ENCODE measurements around the gene DCUN1D5. TPM values are rescaled to one million over a fixed set of nuclear protein-coding genes. Genes with fewer than 3 reads are reported as not detected.
A peak's percentile ranks its signal among the peaks of the same experiment; 100 is the strongest.

DCUN1D5 gene
- total RNA-seq, 2 donors from 2014 or later: 26.5 to 63.0 TPM

DNA sequence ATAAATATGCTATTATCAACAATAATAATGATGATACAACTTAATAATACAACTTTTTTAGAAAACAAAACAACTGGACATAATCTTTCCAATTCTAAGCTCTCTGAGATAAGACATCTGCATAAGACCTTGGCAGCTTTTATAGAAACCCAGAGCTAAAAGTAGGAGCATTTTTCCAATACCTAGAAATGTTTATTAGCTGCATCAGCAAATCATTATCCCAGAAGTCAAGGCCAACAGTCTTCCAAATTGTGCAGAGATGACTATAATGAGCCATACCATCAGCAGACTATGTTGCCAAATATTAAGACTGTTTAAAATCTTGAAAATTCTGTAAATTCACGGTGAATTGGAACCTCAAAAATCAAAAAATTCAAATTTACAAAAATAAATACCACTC, 30.3 kb downstream of the DCUN1D5 start:
- Histone ChIP-seq H3K27me3 (replicated peaks; ENCODE audit: insufficient read depth) (no peaks in the 10 kb centered on the region), H3K27ac (no peak overlapping the region), H3K4me1 (ENCODE audit: control insufficient read depth in 1 of 2, low read depth in 2 of 2) (no peaks in the 10 kb centered on the region), H3K9me3 (no peaks in the 10 kb centered on the region), H3K36me3 (peaks cover 22% of the 10 kb centered on the region), H3K4me3 (no peak overlapping the region)
- ATAC-seq (ENCODE audit: insufficient number of reproducible peaks, low FRiP score, low read depth) (no peak), DNase-seq (ENCODE audit: low spot score) (no peak)
- TF ChIP-seq, protein P1, sequence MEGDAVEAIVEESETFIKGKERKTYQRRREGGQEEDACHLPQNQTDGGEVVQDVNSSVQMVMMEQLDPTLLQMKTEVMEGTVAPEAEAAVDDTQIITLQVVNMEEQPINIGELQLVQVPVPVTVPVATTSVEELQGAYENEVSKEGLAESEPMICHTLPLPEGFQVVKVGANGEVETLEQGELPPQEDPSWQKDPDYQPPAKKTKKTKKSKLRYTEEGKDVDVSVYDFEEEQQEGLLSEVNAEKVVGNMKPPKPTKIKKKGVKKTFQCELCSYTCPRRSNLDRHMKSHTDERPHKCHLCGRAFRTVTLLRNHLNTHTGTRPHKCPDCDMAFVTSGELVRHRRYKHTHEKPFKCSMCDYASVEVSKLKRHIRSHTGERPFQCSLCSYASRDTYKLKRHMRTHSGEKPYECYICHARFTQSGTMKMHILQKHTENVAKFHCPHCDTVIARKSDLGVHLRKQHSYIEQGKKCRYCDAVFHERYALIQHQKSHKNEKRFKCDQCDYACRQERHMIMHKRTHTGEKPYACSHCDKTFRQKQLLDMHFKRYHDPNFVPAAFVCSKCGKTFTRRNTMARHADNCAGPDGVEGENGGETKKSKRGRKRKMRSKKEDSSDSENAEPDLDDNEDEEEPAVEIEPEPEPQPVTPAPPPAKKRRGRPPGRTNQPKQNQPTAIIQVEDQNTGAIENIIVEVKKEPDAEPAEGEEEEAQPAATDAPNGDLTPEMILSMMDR (IDR thresholded peaks at IDR 0.05): no peak

DNA sequence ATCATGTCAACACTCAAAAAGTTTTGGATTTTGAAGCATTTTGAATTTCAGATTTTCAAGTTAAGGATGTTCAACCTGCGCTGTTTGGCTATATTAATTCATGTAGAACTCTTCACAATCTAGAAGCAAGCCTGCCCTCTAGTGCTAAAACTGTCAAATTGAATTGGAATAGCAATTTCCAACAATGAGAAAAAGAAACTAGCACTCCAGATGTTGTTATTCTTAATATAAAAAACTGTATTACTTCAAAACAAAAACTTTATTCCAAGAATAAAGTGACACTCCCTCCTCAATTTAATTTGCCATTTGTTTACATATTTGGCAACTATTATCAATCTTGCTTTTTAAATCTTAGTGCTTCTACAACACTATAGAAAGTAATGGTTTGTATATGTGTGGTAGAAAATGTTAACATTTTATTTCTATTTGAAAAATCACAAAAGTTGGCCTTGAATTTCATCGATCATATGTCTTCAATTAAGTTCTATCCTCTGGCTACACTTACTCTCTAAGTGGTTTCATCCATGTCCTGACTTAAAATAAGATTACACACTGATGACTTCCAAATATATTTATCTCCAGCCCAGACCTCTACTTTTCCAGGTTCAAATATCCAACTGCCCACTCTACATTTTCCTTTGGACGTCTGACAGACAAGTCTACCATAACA, 36.6 kb downstream of the DCUN1D5 start:
- Histone ChIP-seq H3K4me1 (ENCODE audit: control insufficient read depth in 1 of 2, low read depth in 2 of 2) (no peaks in the 10 kb centered on the region), H3K27me3 (replicated peaks; ENCODE audit: insufficient read depth) (no peaks in the 10 kb centered on the region), H3K9me3 (no peaks in the 10 kb centered on the region), H3K36me3 (no peaks in the 10 kb centered on the region), H3K27ac (no peak overlapping the region), H3K4me3 (no peak overlapping the region)
- ATAC-seq (ENCODE audit: insufficient number of reproducible peaks, low FRiP score, low read depth) (no peak), DNase-seq (ENCODE audit: low spot score) (no peak)
- TF ChIP-seq, protein P1 (IDR thresholded peaks at IDR 0.05): peak; percentile 41

DNA sequence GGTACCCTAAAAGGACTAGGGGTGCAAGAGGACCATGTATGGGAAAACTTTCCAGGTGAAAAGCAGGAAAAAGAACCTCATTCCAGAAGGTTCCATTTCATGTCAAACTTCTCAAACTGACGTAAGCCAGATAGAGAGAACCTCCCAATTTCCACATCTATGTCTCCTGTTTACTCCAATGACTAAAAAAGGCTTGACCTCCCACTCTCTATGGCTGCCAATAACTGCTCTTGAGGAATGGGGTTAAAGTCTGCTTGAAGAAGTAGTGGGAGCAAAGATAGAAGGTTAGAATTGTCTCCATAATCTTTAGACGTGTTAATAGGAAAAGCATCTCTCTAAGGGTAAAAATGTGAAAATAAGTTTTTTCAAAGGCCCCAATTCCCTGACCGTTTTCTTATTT, 38.0 kb downstream of the DCUN1D5 start:
- TF ChIP-seq, protein P1 (IDR thresholded peaks at IDR 0.05): no peak
- H3K27me3 ChIP-seq (replicated peaks; ENCODE audit: insufficient read depth): no peaks in the 10 kb centered on the region
- H3K4me1 ChIP-seq (ENCODE audit: control insufficient read depth in 1 of 2, low read depth in 2 of 2): no peaks in the 10 kb centered on the region
- no peak overlapping the region for H3K4me3 ChIP-seq
- H3K27ac ChIP-seq: no peak overlapping the region
- no peaks in the 10 kb centered on the region for H3K36me3 ChIP-seq
- ATAC-seq (ENCODE audit: insufficient number of reproducible peaks, low FRiP score, low read depth) (no peak), DNase-seq (ENCODE audit: low spot score) (no peak)
- H3K9me3 ChIP-seq: no peaks in the 10 kb centered on the region

DNA sequence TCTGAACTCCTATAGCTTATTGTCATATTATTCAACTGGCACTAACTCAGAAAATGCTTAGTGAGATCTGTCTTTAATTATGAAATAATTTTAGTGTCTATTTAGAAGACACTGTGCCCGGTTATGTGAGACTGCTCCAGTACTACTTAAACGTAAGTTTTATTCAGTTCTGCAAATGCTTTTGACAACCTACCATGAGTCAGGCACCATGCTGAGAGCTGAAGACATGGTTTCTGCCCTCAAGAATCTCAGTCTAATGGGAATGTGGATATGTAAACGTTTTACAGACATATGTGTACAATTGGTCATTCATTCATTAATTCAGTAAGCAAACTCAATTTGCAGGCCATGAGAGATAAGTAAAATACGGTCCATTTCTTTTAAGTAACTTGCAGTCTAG, 40.0 kb downstream of the DCUN1D5 start:
- H3K4me3 ChIP-seq: no peak overlapping the region
- ATAC-seq (ENCODE audit: insufficient number of reproducible peaks, low FRiP score, low read depth) (no peak), DNase-seq (ENCODE audit: low spot score) (no peak)
- no peaks in the 10 kb centered on the region for H3K27me3 ChIP-seq (replicated peaks; ENCODE audit: insufficient read depth)
- TF ChIP-seq, protein P1 (IDR thresholded peaks at IDR 0.05): no peak
- H3K9me3 ChIP-seq: no peaks in the 10 kb centered on the region
- no peaks in the 10 kb centered on the region for H3K4me1 ChIP-seq (ENCODE audit: control insufficient read depth in 1 of 2, low read depth in 2 of 2)
- no peaks in the 10 kb centered on the region for H3K36me3 ChIP-seq
- H3K27ac ChIP-seq: no peak overlapping the region

DNA sequence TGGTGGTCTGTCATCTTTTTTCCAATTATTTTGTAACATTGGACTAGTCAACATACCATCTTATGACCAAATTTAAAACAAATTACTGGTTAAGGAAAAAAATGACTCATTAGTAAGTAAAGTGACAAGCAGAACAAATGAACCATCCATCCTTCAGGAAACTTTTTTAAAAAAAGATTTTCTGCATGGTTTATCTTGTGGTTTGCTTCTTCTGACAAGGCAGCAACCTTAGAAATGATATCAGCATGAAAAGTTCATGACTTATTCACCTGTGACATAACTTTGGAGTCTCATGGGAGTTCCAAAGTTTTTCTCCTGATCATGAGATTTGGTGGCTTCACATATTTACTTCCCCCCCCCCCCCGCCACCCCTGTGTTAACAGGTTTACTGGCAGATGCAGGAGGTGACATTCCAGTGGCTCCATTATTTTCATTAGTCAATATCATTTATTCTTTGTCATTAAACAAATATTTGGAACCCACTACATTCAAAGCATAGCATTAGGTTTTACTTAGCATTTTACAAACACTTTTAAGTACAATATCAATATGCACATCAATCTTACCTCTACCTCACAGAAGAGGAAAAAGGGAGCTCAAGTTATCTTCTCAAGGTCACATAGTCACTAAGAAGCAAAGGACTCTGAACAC, 40.7 kb downstream of the DCUN1D5 start:
- Histone ChIP-seq H3K9me3 (no peaks in the 10 kb centered on the region), H3K27me3 (replicated peaks; ENCODE audit: insufficient read depth) (no peaks in the 10 kb centered on the region), H3K4me3 (no peak overlapping the region), H3K27ac (no peak overlapping the region), H3K36me3 (no peaks in the 10 kb centered on the region), H3K4me1 (ENCODE audit: control insufficient read depth in 1 of 2, low read depth in 2 of 2) (no peaks in the 10 kb centered on the region)
- TF ChIP-seq, protein P1 (IDR thresholded peaks at IDR 0.05): no peak
- DNase-seq (ENCODE audit: low spot score) (no peak), ATAC-seq (ENCODE audit: insufficient number of reproducible peaks, low FRiP score, low read depth) (no peak)

All from thoracic aorta (tissue), 2 donors.